Kidney (tissue), 14 donors: ENCODE data around the gene TOGARAM1. TPM values are rescaled to one million over a fixed set of nuclear protein-coding genes. Genes with fewer than 3 reads are reported as not detected.

ENCODE experiments used
- DNase-seq, 5 donors: peaks; one replicate each; pipeline ENCODE4 v3.0.0-alpha.2; 2013 to 2020
- FAIRE-seq: peaks from 2 replicates; lab custom pipeline; 2012; peaks lifted over from hg19 to GRCh38; lab: Jason Lieb, UNC
- H3K27ac ChIP-seq, 2 donors: one replicate each; pipeline ENCODE4 v1.7.0; 2013; ENCODE audit warnings: low read depth in 2 of 2, low read length in 2 of 2, inconsistent platforms in 1 of 2
- H3K27me3 ChIP-seq: one replicate; pipeline ENCODE4 v1.7.1; 2013; ENCODE audit warnings: low read length, inconsistent platforms; ENCODE audit not compliant: control insufficient read depth, insufficient read depth
- H3K36me3 ChIP-seq, 3 donors: one replicate each; pipeline versions ENCODE4 v1.7.0 to v1.7.1; 2013; ENCODE audit warnings: low read length in 3 of 3, control low read depth in 1 of 3, inconsistent platforms in 1 of 3; ENCODE audit not compliant: insufficient read depth in 3 of 3, control insufficient read depth in 2 of 3
- H3K4me1 ChIP-seq, 3 donors: one replicate each; pipeline versions ENCODE4 v1.7.0 to v1.7.1; 2013; ENCODE audit warnings: low read length in 3 of 3, inconsistent platforms in 1 of 3, low read depth in 1 of 3; ENCODE audit not compliant: control insufficient read depth in 2 of 3, insufficient read depth in 2 of 3
- H3K4me3 ChIP-seq, 3 donors: one replicate each; pipeline versions ENCODE4 v1.7.0 to v1.8.1; 2013; ENCODE audit warnings: low read length in 3 of 3, control low read depth in 1 of 3, inconsistent platforms in 1 of 3
- H3K9ac ChIP-seq, 3 donors: one replicate each; pipeline versions ENCODE4 v1.7.0 to v1.7.1; 2013; ENCODE audit warnings: low read length in 3 of 3, control low read depth in 1 of 3, inconsistent platforms in 1 of 3
- H3K9me3 ChIP-seq, 3 donors: one replicate each; pipeline versions ENCODE4 v1.7.0 to v1.7.1; 2013; ENCODE audit warnings: low read length in 3 of 3, control low read depth in 1 of 3, inconsistent platforms in 1 of 3; ENCODE audit not compliant: control insufficient read depth in 2 of 3, insufficient read depth in 1 of 3
- intact Hi-C: fragments of 100-400 bp; cut with DNase I; formaldehyde crosslinking; loops from one replicate; pipeline ENCODE4 v1.11.1; 2022
- polyA plus RNA-seq: library from polyadenylated mRNA; stranded (reverse); fragments of 350-450 nt; fragmentation: Illumina TruSeq; extraction: RNeasy Lipid Tissue Mini Kit (QIAGEN cat#74804); gene quantifications from one replicate; pipeline ENCODE4 v1.2.3, GENCODE V29; 2014; ENCODE audit warnings: low read depth, low replicate concordance; ENCODE audit not compliant: insufficient read depth
- total RNA-seq: library from RNA; stranded (reverse); fragmentation: NEBNext Ultra II Directional; extraction: Animal tissue kit (Norgen Biotek cat#: 25700); gene quantifications from one replicate; pipeline ENCODE4 v1.2.1, GENCODE V29; 2021
- TF ChIP-seq, protein P1 (sequence below): IDR thresholded peaks from 3 replicates; pipeline ENCODE4 v1.5.1; 2012; ENCODE audit warnings: mild to moderate bottlenecking, moderate library complexity, borderline replicate concordance; ENCODE audit not compliant: insufficient read depth; ENCODE audit errors: extremely low read depth
- donor health status: control.
- donor health status: control.
- donor health status: control.
- donor health status: control.
- donor health status: control.
- donor health status: DM: yes; HTN: yes; CAD: no.
- donor health status: Normal renal cell carcinoma (clear cell type).

The TOGARAM1 gene
- total and polyA plus RNA-seq, 2 donors from 2014 or later = 9.5 to 25.6 TPM

DNA sequence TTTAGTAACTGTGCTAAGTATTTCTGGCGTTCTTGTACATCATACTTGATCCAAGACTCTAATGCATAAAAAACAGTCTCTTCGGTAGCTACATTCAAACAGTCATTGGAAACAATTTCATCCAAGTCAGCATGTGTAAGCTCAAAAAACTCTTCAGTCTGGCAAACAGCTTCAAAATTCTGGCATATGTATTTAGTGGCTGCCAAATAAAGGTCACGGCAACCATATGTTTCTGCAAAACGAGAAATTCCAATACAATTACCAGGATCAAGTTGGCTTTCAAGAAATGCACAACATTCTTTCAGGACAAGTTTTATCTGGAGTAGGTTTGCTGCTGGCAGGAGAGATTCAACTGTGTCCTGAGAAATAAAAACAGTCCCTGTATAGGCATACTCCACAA is 16.7 kb upstream of the TOGARAM1 start:
- Histone ChIP-seq H3K4me1 (no peaks in the 10 kb centered on the region), H3K9me3 (peaks cover 0 to 5% (median 0%) of the 10 kb centered on the region in 3 donors), H3K4me3 (no peak overlapping the region), H3K36me3 (peaks cover 0 to 12% (median 8%) of the 10 kb centered on the region in 3 donors), H3K27ac (no peak overlapping the region), H3K9ac (no peak overlapping the region), H3K27me3 (no peaks in the 10 kb centered on the region)
- FAIRE-seq (no peak), DNase-seq (no peak)
- intact Hi-C loops = no loop called here
- TF ChIP-seq, protein P1, sequence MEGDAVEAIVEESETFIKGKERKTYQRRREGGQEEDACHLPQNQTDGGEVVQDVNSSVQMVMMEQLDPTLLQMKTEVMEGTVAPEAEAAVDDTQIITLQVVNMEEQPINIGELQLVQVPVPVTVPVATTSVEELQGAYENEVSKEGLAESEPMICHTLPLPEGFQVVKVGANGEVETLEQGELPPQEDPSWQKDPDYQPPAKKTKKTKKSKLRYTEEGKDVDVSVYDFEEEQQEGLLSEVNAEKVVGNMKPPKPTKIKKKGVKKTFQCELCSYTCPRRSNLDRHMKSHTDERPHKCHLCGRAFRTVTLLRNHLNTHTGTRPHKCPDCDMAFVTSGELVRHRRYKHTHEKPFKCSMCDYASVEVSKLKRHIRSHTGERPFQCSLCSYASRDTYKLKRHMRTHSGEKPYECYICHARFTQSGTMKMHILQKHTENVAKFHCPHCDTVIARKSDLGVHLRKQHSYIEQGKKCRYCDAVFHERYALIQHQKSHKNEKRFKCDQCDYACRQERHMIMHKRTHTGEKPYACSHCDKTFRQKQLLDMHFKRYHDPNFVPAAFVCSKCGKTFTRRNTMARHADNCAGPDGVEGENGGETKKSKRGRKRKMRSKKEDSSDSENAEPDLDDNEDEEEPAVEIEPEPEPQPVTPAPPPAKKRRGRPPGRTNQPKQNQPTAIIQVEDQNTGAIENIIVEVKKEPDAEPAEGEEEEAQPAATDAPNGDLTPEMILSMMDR = no peak

DNA sequence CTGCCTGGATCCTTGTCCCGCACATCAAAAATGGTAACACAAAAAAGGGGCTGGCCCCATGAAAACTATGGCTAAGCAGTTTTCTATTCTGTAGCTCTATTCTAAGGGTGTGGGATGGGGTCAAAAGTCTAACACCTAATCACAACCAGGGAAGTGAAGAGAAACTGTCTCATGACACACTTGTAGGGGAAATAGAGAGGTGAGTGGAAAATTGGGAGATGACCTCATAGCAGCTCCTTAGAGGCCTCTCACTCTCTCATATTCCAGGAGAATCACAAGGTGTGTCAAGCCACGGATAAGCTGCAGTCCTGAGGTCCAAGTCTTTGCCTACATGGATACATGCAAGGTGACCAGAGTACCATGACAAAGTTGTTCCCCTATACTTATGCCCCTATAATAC is 10.9 kb upstream of the TOGARAM1 start:
- H3K9me3 ChIP-seq = peaks cover 0 to 5% (median 0%) of the 10 kb centered on the region in 3 donors
- no peaks in the 10 kb centered on the region for H3K27me3 ChIP-seq
- no peak overlapping the region for H3K9ac ChIP-seq
- TF ChIP-seq, protein P1 = no peak
- H3K27ac ChIP-seq = no peak overlapping the region
- intact Hi-C loops = no loop called here
- FAIRE-seq (no peak), DNase-seq (no peak)
- H3K36me3 ChIP-seq = no peaks in the 10 kb centered on the region
- no peak overlapping the region for H3K4me3 ChIP-seq
- no peaks in the 10 kb centered on the region for H3K4me1 ChIP-seq

- Histone ChIP-seq H3K9ac (no peak overlapping the region), H3K27me3 (no peaks in the 10 kb centered on the region), H3K27ac (no peak overlapping the region), H3K4me3 (no peak overlapping the region), H3K36me3 (no peaks in the 10 kb centered on the region), H3K9me3 (no peaks in the 10 kb centered on the region), H3K4me1 (no peaks in the 10 kb centered on the region)
- no peak for DNase-seq
- no peak for FAIRE-seq
- TF ChIP-seq, protein P1 = no peak
- intact Hi-C loops = no loop called here
Observed at GRCh38 chr14:44952391-44953110, 9.4 kb upstream of the TOGARAM1 start.
